HG02884 (cell line): Measurements from ENCODE around the gene PLIN3.
"Not testable (repeated sequence)": the region's sequence is repeated elsewhere in the genome, so short reads cannot be mapped to it uniquely, and the experiment has no call there.

Experiments used
- ATAC-seq: cut with Tn5 transposase; IDR thresholded peaks from one replicate; pipeline ENCODE4 v1.9.1; 2021; ENCODE audit warnings: mild to moderate bottlenecking, moderate library complexity; ENCODE audit not compliant: unreplicated experiment

PLIN3 gene

GRCh38 chr19:4814625-4815425 lies 52.6 kb downstream of the PLIN3 start:
- no peak for ATAC-seq

GRCh38 chr19:4811328-4812131 lies 55.9 kb downstream of the PLIN3 start:
- no peak for ATAC-seq

- no peak for ATAC-seq
Observed at GRCh38 chr19:4807188-4807587, 60.3 kb downstream of the PLIN3 start.

DNA sequence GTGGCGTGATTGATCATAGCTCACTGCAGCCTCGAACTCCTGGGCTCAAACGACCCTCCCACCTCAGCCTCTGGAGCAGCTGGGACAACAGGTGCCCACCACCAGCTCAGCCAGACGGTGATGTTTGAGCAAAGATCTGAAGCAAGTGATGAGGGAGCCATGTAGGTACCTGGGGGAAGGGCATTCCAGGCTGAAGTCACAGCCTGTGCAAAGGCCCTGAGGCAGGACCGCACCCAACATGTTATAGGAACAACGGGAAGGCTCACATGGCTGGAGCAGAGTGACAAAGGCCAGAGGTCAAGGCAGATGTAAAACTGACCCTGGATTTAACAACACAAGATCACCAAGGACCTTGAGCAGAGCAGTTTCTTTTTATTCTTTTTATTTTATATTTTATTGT lies 61.1 kb downstream of the PLIN3 start:
- no peak for ATAC-seq

DNA sequence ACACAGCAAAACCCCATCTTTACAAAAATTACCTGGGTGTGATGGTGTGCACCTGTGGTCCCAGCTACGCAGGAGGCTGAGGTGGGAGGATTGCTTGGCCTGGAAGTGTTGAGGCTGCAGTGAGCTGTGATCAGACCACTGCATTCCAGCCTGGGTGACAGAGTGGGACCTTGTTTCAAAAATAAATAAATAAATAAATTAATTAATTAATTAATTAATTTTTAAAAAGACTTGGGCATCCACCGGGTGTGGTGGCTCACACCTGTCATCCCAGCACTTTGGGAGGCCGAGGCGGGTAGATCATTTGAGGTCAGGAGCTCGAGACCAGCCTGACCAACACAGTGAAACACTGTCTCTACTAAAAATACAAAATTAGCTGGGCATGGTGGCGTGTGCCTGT lies 62.3 kb downstream of the PLIN3 start:
- ATAC-seq = not testable (repeated sequence)

DNA sequence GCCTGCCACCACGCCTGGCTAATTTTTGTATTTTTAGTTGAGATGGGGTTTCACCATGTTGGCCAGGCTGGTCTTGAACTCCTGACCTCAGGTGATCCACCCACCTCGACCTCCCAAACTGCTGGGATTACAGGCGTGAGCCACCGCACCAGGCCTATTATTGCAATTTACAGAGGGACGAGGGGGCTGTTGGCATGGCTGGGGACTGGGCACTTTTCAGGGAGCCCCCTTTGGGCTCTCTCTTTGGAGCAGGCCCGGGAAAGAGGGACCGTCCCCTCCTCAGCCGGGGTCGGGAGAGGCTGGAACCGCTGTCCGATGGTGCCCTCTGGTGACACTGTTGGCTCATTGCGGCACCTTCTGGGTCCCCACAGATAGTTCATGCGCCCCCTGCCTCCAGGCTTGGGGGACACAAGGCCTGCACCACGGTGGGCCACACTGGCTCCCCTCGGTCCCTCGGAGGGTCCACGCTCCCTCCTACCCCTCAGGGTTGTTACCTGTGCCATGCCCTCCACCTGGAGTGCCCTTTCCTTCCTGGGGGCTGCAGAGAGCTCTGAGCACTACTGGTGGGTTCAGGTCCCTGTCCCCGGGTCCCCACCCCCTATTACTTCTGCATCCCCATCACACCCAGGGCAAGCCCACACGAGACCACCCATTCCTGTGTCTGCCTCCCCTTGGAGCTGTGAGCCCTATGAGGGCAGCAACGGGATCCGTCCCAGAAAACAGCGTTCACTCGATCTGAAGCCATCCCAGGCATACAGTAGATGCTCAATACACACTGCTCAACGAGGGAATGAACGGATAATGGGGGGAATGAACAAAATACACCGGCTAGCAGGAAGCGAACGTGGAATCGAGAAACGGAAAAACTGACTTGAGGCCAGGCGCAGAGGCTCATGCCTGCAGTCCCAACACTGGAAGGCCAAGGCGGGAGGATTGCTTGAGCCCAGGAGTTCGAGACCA lies 63.5 kb downstream of the PLIN3 start:
- ATAC-seq = no peak

DNA sequence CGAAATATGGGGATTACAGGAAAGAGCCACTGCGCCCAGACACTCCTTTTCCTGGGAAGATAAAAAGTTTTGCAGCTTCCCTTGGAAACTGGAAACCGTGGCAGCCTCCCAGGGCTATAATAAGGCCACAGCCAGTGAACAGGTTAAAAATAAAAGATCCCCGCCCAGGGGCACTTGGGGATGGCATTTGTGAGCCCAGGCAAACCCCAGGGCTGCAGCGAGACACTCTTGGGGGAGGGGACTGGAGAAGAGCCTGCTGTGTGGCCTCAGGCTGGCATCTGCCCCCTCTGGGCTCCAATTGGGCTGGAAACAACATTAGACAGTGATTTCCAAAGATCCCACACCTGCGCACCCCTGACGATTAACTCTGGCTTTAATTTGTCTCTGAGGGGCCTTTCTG lies 64.8 kb downstream of the PLIN3 start:
- no peak for ATAC-seq

GRCh38 chr19:4801085-4801619 lies 66.3 kb downstream of the PLIN3 start:
- no peak for ATAC-seq

- no peak for ATAC-seq
Observed at GRCh38 chr19:4800591-4801081, 66.8 kb downstream of the PLIN3 start.

DNA sequence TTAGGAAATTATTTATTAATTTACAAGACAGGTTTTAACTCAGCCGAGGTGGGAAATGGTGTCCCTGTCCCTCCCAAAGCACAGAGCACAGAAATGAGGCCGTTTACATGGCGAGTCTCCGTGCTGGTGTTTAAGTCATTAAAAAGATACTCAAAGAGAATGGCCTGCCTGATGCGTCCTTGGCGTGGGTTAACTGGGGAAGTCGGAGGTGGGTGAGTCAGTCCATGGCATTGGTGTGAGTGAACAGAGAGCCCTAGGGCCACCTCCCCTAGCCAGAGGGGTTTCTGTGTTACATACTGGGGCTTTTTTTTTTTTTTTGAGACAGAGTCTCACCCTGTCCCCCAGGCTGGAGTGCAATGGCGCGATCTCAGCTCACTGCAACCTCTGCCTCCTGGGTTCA lies 72.1 kb downstream of the PLIN3 start:
- no peak for ATAC-seq

DNA sequence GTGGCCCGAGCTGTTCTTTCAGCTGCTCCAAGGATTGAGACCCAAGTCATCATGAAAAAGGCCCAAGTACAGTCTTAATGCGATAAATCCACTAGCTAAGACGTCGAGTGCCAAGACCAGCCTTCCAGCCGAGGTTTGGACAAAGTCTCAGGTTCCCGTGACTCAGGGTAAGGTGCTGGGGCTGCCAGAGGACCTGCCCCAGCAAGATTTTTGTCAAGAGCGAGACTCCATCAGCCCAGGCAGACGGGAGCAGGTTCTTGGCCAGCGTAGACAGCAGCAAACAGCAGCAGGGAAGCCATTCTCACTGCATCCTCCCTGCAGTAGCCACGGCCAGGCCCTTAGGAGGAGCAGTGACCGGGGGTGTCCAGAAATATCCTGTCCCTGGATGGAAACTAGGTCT lies 72.5 kb downstream of the PLIN3 start:
- ATAC-seq = no peak

DNA sequence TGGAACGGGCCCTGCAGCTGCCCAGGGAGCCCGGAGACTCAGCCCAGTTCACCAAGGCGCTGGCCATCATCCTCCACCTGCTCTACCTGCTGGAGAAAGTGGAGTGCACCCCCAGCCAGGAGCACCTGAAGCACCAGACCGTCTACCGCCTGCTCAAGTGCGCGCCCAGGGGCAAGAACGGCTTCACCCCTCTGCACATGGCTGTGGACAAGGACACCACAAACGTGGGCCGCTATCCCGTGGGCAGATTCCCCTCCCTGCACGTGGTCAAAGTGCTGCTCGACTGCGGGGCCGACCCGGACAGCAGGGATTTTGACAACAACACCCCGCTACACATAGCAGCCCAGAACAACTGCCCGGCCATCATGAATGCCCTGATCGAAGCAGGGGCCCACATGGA lies 74.2 kb downstream of the PLIN3 start:
- ATAC-seq = not testable (repeated sequence)

- not testable (repeated sequence) for ATAC-seq
Observed at GRCh38 chr19:4792866-4793195, 74.6 kb downstream of the PLIN3 start.

GRCh38 chr19:4792019-4792865 lies 75.2 kb downstream of the PLIN3 start:
- not testable (repeated sequence) for ATAC-seq

GRCh38 chr19:4791183-4792018 lies 76.1 kb downstream of the PLIN3 start, which contains the start of gene FEM1A:
Gene FEM1A (plus strand): TSS chr19:4791734. CDS start chr19:4791855, 121 bp downstream.
- ATAC-seq = peak; percentile 85
